GM19099 (cell line): ENCODE results near the gene DCAF5.

Experiments
- POLR2A ChIP-seq: IDR thresholded peaks from 3 replicates; pipeline ENCODE4 v1.6.1; 2011; ENCODE audit warnings: low read depth; ENCODE audit not compliant: insufficient read length; ENCODE audit errors: extremely low read depth

The DCAF5 gene

GRCh38 chr14:69044965-69045555 is 107.9 kb downstream of the DCAF5 start:
- TF ChIP-seq POLR2A = no peak

- TF ChIP-seq POLR2A = no peak
Measured at GRCh38 chr14:69044296-69044695, 108.6 kb downstream of the DCAF5 start.

DNA sequence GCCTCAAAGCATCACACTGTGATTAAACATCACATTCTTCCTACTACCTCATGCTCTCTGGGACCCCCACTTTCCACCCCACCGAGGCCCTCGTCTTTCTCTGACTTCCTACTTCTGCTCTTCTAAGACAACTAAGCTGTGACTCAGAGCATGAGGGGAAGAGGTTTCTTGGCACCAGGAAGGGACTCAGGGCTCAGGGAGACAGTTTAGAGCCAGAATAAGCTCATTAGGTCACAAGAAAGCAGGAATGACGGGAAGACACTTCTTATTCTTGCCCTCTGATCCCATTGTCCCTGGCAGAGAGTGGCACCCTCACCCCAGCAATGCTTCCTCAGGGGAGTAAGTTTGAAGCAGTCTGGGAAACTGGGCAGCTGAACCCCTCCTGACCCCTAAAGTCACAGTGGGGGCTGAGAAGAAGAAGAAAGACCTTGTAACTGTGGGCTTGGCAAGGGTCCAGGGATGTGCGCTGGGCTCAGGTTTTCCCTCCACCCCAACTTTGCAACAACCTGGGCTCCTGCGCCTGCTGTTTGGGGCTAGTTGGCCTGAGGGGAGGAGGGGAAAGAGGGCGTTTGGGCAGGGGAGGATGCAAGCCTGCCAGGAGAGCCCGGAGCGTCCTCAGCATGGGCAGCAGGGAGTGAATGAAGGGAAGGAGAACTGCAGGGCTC is 109.2 kb downstream of the DCAF5 start:
- no peak for TF ChIP-seq POLR2A

DNA sequence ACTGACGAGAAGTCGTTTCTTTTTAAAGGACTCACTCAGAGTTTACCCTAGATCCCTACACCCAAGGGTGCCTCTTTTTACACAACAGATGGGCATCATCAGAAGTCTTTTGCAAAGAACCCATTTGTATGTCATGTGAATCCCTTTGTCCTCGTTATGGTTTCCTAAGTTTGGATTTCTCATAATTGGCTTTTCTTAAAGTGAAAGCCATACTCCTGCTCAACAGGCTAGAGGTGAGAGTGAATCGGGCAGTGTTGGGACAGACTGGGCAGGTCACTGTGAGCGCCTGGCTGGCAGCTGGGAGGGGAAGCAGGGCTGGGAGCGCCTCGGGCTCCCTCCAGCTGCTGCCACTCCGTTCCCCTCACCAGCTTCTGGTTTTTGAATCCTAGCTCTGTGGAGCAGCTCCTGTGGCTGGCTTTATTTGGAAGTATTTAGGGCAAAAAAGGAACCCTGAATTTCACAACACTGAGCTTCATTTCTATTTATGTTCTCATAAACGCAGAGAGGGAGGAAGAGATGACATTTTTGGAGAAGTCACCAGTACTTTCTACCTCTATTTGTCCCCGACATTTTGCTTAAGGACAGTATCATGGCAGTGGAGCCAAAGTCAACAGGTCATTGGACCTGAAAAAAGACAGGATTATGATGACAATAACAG is 110.0 kb downstream of the DCAF5 start:
- no peak for TF ChIP-seq POLR2A

DNA sequence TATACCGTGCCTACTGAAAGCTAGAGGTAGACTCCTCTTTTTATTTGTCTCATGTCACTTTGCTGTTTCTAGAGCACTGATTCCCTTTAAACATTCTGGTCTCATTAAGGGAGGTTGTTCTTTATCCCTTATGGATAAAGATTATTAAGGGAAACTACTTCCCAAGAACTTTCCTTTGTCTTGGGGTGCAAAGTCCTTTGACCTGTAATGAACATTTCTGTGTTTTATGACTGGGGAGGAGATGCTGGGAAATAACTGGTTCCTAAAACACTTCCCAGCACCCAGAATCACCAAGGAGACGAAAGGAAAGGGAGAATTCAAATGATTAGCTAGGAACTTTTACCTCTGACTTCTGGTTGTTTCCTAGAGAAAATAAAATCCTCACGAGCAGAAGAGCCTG is 110.6 kb downstream of the DCAF5 start:
- TF ChIP-seq POLR2A = no peak

DNA sequence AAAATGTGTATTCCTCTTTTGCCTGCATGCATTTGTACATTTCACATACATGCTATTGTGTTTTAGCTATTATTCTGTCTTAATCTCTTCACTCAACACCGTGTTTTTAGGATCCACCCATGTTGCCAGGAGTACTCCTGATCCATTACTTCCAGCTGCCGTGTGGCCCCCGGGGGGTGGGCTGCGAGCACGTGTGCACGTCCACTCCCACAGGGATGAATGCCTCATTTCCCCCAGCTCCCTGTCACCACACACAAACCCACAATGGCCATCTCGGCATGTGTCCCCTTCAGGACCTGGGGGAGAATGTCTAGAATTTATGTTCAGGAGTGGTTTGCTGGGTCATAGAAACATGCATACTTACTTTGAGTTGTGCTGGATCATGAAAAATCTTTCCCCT is 111.1 kb downstream of the DCAF5 start:
- TF ChIP-seq POLR2A = no peak

- no peak for TF ChIP-seq POLR2A
Measured at GRCh38 chr14:69040353-69040752, 112.6 kb downstream of the DCAF5 start.

DNA sequence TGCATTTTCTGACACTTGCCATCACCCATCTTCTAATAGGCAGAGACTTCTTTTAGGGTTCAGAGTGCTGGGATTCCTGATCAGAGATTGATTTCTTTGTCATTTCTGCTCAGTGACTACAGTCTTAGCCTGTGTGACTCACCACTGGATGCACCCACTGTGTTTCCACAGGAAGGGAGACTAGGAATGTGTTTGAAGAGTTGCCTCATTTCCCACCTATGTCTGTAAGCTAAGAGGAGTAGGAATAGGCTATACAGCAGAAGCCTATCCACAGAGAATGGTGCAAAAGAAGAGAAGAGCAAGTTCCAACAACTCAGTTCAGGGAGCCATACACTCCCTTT is 113.7 kb downstream of the DCAF5 start:
- TF ChIP-seq POLR2A = no peak

- no peak for TF ChIP-seq POLR2A
Measured at GRCh38 chr14:69038455-69039287, 114.2 kb downstream of the DCAF5 start.

- TF ChIP-seq POLR2A = no peak
Measured at GRCh38 chr14:69037790-69038454, 115.0 kb downstream of the DCAF5 start.

DNA sequence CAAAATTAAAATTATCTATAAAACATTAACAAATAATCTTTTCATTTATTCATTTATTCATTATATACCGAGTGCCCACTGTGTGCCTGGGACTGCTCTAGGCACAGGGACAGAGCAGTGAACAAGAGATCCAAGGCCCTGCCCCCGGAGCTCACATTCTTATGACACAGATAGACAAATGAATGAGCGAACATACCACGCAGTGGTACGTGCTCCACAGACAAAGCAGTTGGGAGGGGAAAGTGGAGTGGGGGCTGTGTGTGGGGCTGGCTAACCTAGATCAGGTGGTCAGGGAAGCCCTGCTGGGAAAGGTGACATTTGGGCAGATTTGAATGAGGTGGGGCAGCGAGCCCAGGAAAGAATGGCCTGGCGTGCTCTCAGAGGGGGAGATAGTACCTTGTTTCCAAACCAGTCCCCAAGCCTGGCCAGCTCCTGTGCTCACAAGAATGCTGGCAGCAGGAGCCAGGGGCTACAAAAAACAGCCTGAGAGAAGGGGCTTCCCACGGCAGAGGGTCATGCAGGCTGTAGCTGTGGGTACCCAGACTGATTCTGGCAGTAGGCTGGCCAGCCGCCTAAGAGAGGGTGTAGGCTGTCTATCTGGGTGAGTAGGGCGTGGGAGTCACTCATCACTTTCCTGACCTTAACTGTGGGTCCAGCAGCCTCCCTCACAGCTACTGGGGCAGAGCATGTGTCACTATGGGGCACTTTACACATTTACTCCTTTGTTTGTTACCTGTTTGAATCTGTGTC is 116.0 kb downstream of the DCAF5 start:
- no peak for TF ChIP-seq POLR2A

DNA sequence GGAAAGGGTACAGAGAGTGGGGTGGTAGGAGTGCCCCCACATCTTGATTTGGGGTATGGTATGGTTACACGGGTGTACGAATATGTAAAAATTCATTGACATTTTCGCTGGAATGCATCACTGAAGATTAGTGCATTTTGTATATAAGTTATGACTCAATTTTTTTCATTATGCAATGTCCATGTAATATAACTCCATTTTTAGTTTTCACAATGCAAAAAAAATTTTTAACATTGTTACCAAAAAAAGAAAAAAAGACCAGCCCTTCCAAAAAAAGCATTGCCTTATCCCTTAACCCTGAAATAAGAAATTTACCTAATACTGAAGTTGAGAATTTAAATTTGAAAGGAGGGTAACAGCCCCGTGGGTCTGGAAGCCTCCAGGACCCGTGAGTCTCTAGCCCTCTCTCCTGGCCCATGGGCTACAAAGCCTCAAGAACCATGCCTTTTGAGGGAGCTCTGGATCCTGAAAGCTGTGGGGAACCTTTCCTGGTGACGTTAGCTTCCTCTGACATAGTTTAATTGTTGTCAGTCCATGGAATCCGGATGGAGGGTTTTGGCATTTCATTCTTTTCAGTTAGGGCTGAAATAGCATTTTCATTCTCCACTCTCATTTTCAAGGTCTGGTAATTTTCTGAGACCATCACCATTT is 118.2 kb downstream of the DCAF5 start:
- no peak for TF ChIP-seq POLR2A

DNA sequence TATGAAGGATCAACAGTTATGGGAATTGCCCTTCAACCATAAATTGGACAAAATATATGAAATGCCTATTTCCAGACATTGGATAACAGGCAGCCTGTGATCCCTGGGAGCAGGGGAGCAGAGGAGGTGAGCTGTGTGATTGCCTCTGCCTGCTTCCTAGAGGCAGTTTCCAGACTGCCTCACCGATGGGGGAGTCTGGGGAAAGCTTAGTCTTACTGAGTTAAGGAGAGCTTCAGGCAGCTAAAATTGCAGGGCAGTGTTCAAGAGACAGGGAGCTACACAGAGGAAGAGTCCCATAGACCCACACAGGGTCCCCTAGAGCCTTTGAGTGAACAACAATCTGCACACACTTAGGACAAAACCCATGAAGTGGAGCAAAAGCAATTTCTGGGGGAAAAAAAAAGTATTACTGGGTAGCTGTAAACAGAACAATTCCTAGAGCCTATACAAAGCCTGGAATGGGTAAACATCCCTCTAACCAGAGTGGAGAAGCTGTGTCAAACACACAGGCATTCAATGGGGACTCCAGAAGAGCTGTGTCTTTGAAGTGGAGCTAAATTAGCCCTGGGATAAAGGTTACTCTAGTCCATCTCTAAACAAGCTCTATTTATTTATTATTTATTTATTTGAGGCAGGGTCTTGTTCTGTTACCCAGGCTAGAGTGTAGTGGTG is 125.5 kb downstream of the DCAF5 start:
- no peak for TF ChIP-seq POLR2A

DNA sequence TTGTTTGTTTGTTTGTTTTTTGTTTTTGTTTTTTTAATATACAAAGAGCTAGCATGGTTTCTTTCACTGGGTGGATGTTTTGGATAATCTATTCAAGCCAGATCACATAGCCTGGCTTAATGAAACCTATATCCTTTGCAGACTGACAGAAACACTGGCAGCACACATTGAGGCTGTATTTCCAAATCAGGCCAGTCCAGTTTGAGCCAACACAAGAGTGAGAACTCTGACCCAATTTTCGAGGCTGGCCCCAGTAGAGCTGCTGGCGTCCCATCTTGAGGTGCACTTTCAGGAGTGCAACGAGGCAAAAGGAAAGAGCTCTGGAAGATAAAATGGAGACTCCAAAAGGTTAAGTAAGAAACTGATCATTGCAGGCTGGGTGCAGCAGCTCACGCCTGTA is 129.9 kb downstream of the DCAF5 start:
- no peak for TF ChIP-seq POLR2A

DNA sequence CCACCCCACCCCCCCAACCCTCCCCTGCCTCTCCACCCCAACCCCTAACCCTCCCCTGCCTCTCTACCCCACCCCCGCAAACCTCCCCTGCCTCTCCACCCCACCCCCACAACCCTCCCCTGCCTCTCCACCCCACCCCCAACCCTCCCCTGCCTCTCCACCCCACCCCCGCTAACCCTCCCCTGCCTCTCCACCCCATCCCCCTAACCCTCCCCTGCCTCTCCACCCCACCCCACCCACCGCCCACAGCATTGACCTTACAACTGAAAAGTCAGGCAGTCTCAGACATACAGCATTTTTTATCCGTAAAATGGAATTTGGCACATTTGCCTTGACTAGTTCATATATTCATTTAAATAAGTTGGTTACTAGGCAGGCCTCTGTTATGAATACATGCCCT is 135.2 kb downstream of the DCAF5 start:
- no peak for TF ChIP-seq POLR2A
